H9 (cell line): ENCODE results near the gene SYT2. TPM values are rescaled to one million over a fixed set of nuclear protein-coding genes. Genes with fewer than 3 reads are reported as not detected.

Source experiments
- DNase-seq: peaks from one replicate; pipeline ENCODE4 v3.0.0-alpha.2; 2017
- H2AFZ ChIP-seq: one replicate; pipeline ENCODE4 v1.6.1; 2013; ENCODE audit warnings: mild to moderate bottlenecking, low read length, control low read depth, moderate library complexity
- H2AK5ac ChIP-seq: 2 replicates; pipeline ENCODE4 v1.6.1; 2013; ENCODE audit warnings: low read length, control low read depth, mixed read lengths; ENCODE audit not compliant: insufficient read length
- H2BK120ac ChIP-seq: one replicate; pipeline ENCODE4 v1.6.1; 2013; ENCODE audit warnings: low read depth, mild to moderate bottlenecking, low read length, control low read depth, inconsistent platforms; ENCODE audit not compliant: poor library complexity, severe bottlenecking
- H2BK12ac ChIP-seq: 2 replicates; pipeline ENCODE4 v1.6.1; 2013; ENCODE audit warnings: low read length, control low read depth, mixed read lengths, low read depth; ENCODE audit not compliant: insufficient read length
- H2BK15ac ChIP-seq: 2 replicates; pipeline ENCODE4 v1.6.1; 2013; ENCODE audit warnings: low read depth, low read length, control low read depth
- H2BK20ac ChIP-seq: one replicate; pipeline ENCODE4 v1.6.1; 2013; ENCODE audit warnings: low read depth, mild to moderate bottlenecking, low read length, control low read depth, inconsistent platforms; ENCODE audit not compliant: poor library complexity, severe bottlenecking
- H2BK5ac ChIP-seq: 2 replicates; pipeline ENCODE4 v1.6.1; 2013; ENCODE audit warnings: low read length, control low read depth, mixed read lengths; ENCODE audit not compliant: insufficient read length
- H3K14ac ChIP-seq: 2 replicates; pipeline ENCODE4 v1.6.1; 2013; ENCODE audit warnings: low read length, control low read depth; ENCODE audit not compliant: insufficient read depth
- H3K18ac ChIP-seq: 2 replicates; pipeline ENCODE4 v1.6.1; 2013; ENCODE audit warnings: low read depth, mild to moderate bottlenecking, mixed read lengths, low read length, control low read depth; ENCODE audit not compliant: insufficient read length
- H3K23ac ChIP-seq: 2 replicates; pipeline ENCODE4 v1.6.1; 2013; ENCODE audit warnings: low read length, control low read depth, mixed read lengths, low read depth; ENCODE audit not compliant: insufficient read length
- H3K23me2 ChIP-seq: 2 replicates; pipeline ENCODE4 v1.6.1; 2013; ENCODE audit warnings: low read depth, mild to moderate bottlenecking, mixed read lengths, low read length, control low read depth; ENCODE audit not compliant: insufficient read length, poor library complexity, severe bottlenecking
- H3K27ac ChIP-seq: 2 replicates; pipeline ENCODE4 v1.5.1; 2013; ENCODE audit warnings: low read length, control low read depth, mixed read lengths, low read depth; ENCODE audit not compliant: insufficient read length
- H3K27me3 ChIP-seq: 2 replicates; pipeline ENCODE4 v1.6.1; 2013; ENCODE audit warnings: low read length, control low read depth, inconsistent platforms; ENCODE audit not compliant: insufficient read depth
- H3K4ac ChIP-seq: 2 replicates; pipeline ENCODE4 v1.6.1; 2013; ENCODE audit warnings: low read depth, mild to moderate bottlenecking, control low read depth, inconsistent platforms, low read length, moderate library complexity
- H3K4me1 ChIP-seq: 2 replicates; pipeline ENCODE4 v1.6.1; 2013; ENCODE audit warnings: low read length, control low read depth, inconsistent platforms; ENCODE audit not compliant: insufficient read depth
- H3K4me2 ChIP-seq: 2 replicates; pipeline ENCODE4 v1.6.1; 2013; ENCODE audit warnings: low read length, control low read depth, mixed read lengths; ENCODE audit not compliant: insufficient read length, insufficient read depth
- H3K56ac ChIP-seq: 2 replicates; pipeline ENCODE4 v1.6.1; 2013; ENCODE audit warnings: low read depth, mild to moderate bottlenecking, mixed read lengths, low read length, control low read depth; ENCODE audit not compliant: insufficient read length
- H3K79me1 ChIP-seq: 2 replicates; pipeline ENCODE4 v1.6.1; 2013; ENCODE audit warnings: low read depth, mild to moderate bottlenecking, moderate library complexity, low read length, control low read depth, inconsistent platforms; ENCODE audit not compliant: insufficient read depth, poor library complexity, severe bottlenecking
- H3K79me2 ChIP-seq: 2 replicates; pipeline ENCODE4 v1.6.1; 2013; ENCODE audit warnings: low read length, control low read depth, inconsistent platforms; ENCODE audit not compliant: insufficient read depth
- H3K9ac ChIP-seq: 2 replicates; pipeline ENCODE4 v1.6.1; 2013; ENCODE audit warnings: low read length, control low read depth, mixed read lengths; ENCODE audit not compliant: insufficient read length; ENCODE audit errors: extremely low read depth
- H3K9me3 ChIP-seq: one replicate; pipeline ENCODE4 v1.6.1; 2013; ENCODE audit warnings: low read depth, low read length, inconsistent platforms; ENCODE audit not compliant: control insufficient read depth
- H3T11ph ChIP-seq: one replicate; pipeline ENCODE4 v1.6.1; 2013; ENCODE audit warnings: mild to moderate bottlenecking, low read length, control low read depth, inconsistent platforms
- H4K20me1 ChIP-seq: one replicate; pipeline ENCODE4 v1.6.1; 2013; ENCODE audit not compliant: control insufficient read depth, insufficient read length, insufficient read depth
- H4K5ac ChIP-seq: 2 replicates; pipeline ENCODE4 v1.6.1; 2013; ENCODE audit warnings: low read depth, mild to moderate bottlenecking, mixed read lengths, low read length, control low read depth; ENCODE audit not compliant: insufficient read length
- H4K8ac ChIP-seq: replicated peaks from 2 replicates; pipeline ENCODE4 v1.6.1; 2013; ENCODE audit warnings: low read length, control low read depth, mixed read lengths, low read depth; ENCODE audit not compliant: insufficient read length
- H4K91ac ChIP-seq: 2 replicates; pipeline ENCODE4 v1.6.1; 2013; ENCODE audit warnings: low read depth, mild to moderate bottlenecking, moderate library complexity, mixed read lengths, low read length, control low read depth; ENCODE audit not compliant: insufficient read length
- H3K27ac Mint-ChIP-seq, 3 experiments: 2 replicates in 2 of 3; 3 replicates in 1 of 3; pipeline ENCODE4 v1.8.0; 2020 to 2021; ENCODE audit warnings: mixed read lengths in 3 of 3, mild to moderate bottlenecking in 1 of 3, moderate library complexity in 1 of 3
- H3K27me3 Mint-ChIP-seq: 2 replicates; pipeline ENCODE4 v1.8.0; 2021; ENCODE audit warnings: low read depth, mild to moderate bottlenecking, moderate library complexity, mixed read lengths
- H3K36me3 Mint-ChIP-seq, 3 experiments: 2 replicates in 2 of 3; 3 replicates in 1 of 3; pipeline ENCODE4 v1.8.0; 2020 to 2021; ENCODE audit warnings: low read depth in 3 of 3, mixed read lengths in 3 of 3; ENCODE audit not compliant: insufficient read depth in 1 of 3
- H3K4me1 Mint-ChIP-seq, 2 experiments: 2 replicates each; pipeline ENCODE4 v1.8.0; 2020; ENCODE audit warnings: mixed read lengths in 2 of 2
- H3K4me3 Mint-ChIP-seq, 2 experiments: 2 replicates in 1 of 2; 3 replicates in 1 of 2; pipeline ENCODE4 v1.8.0; 2020 to 2021; ENCODE audit warnings: mild to moderate bottlenecking in 2 of 2, mixed read lengths in 2 of 2, moderate library complexity in 1 of 2
- H3K9me3 Mint-ChIP-seq, 2 experiments: 2 replicates in 1 of 2; 3 replicates in 1 of 2; pipeline ENCODE4 v1.8.0; 2020; ENCODE audit warnings: mild to moderate bottlenecking in 2 of 2, mixed read lengths in 2 of 2, moderate library complexity in 1 of 2
- WGBS: extraction: QIAGEN DNeasy Blood & Tissue Kit; methylation state at CpG from one replicate; pipeline ENCODE4 v1.1.7; 2013; ENCODE audit warnings: missing lambda C conversion rate, low lambda C conversion rate, mixed read lengths; ENCODE audit not compliant: insufficient read length; ENCODE audit errors: extremely low coverage; 5-methylcytosine and 5-hydroxymethylcytosine counted together
- total RNA-seq: library from RNA; stranded (reverse); gene quantifications from 2 replicates; pipeline ENCODE4 v1.2.1, GENCODE V29; 2021
- TF ChIP-seq, protein P1 (sequence below): fragments of 200-600 bp; sonication (generic); conservative IDR thresholded peaks from 3 replicates; pipeline ENCODE4 v1.8.0; 2021; ENCODE audit warnings: antibody characterized with exemption, mild to moderate bottlenecking

Gene SYT2
- total RNA-seq, 1 experiment from 2014 or later, result 3.3 TPM

DNA sequence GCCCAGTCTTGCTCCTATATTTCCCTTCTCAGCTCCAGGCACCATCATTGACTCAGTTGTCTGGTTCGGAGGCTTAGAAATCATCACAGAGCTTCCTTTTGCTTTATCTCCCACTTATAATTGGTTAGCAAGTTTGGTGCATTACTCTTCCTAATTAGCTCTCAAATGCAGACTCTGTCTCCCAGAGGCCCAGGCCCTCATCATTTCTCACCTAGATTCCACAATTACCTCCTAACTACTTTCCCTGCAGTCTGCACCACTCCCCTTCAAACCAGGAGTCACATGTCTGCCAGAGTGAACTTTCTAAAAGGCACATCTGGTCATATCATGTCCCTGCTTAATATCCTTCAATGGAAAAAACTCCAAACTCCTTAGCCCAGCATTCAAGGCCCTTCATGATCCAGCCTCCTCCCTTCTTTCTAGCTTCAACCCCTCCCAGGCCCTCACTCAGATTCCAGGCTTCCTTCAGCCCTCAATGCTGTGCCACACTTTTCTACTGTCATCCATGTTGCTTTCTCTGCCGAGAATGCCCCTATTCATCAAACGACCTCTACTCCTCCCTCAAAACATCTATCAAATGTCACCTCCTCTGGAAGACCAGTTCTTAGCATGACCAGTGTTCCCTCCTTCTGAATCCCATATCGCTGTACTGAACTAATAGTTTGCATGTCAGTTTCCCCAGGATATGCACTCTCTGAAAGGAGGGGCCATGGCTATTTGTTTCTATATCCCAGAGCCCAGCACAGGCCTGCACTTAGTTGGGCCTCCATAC lies 30.7 kb downstream of the SYT2 start:
- Histone ChIP-seq H2BK120ac (no peak overlapping the region), H4K20me1 (no peaks in the 10 kb centered on the region), H3T11ph (no peak overlapping the region), H2BK15ac (no peak overlapping the region), H3K23me2 (no peaks in the 10 kb centered on the region), H3K18ac (no peak overlapping the region), H2BK5ac (no peak overlapping the region), H3K4ac (no peak overlapping the region), H2AK5ac (no peak overlapping the region), H2BK20ac (no peak overlapping the region), H3K4me1 (peaks cover 2% of the 10 kb centered on the region; the same call in 1 of the 2 replicates), H3K79me1 (no peaks in the 10 kb centered on the region), H3K27me3 (no peaks in the 10 kb centered on the region), H3K23ac (no peak overlapping the region), H3K56ac (no peak overlapping the region), H4K8ac (no peak overlapping the region), H3K14ac (no peak overlapping the region), H3K79me2 (no peaks in the 10 kb centered on the region), H3K9ac (no peak overlapping the region), H4K91ac (no peak overlapping the region), H3K9me3 (no peaks in the 10 kb centered on the region), H4K5ac (no peak overlapping the region), H2BK12ac (no peak overlapping the region), H2AFZ (no peak overlapping the region), H3K4me2 (no peak overlapping the region), H3K27ac (no peak overlapping the region)
- no peak overlapping the region for H3K27ac Mint-ChIP-seq
- peaks cover 0 to 8% of the 10 kb centered on the region in 2 experiments; a peak in 3 of 5 replicates for H3K9me3 Mint-ChIP-seq
- DNase-seq, result no peak
- TF ChIP-seq, protein P1, sequence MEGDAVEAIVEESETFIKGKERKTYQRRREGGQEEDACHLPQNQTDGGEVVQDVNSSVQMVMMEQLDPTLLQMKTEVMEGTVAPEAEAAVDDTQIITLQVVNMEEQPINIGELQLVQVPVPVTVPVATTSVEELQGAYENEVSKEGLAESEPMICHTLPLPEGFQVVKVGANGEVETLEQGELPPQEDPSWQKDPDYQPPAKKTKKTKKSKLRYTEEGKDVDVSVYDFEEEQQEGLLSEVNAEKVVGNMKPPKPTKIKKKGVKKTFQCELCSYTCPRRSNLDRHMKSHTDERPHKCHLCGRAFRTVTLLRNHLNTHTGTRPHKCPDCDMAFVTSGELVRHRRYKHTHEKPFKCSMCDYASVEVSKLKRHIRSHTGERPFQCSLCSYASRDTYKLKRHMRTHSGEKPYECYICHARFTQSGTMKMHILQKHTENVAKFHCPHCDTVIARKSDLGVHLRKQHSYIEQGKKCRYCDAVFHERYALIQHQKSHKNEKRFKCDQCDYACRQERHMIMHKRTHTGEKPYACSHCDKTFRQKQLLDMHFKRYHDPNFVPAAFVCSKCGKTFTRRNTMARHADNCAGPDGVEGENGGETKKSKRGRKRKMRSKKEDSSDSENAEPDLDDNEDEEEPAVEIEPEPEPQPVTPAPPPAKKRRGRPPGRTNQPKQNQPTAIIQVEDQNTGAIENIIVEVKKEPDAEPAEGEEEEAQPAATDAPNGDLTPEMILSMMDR, result no peak
- WGBS, result no CpG with 5 or more reads among the region's 4 CpGs
- H3K4me1 Mint-ChIP-seq, result peaks cover 13 to 42% of the 10 kb centered on the region in 2 experiments
- peaks cover 3% of the 10 kb centered on the region; the same call in 1 of the 2 replicates for H3K27me3 Mint-ChIP-seq
- peaks cover 3 to 10% (median 9%) of the 10 kb centered on the region in 3 experiments; a peak in 4 of 7 replicates for H3K36me3 Mint-ChIP-seq
- no peak overlapping the region for H3K4me3 Mint-ChIP-seq
